Measurements from ENCODE around the gene LAMA5. TPM values are rescaled to one million over a fixed set of nuclear protein-coding genes. Genes with fewer than 3 reads are reported as not detected.
A peak's percentile ranks its signal among the peaks of the same experiment; 100 is the strongest.

Gene LAMA5
- total and polyA plus RNA-seq, 2 experiments from 2014 or later = 201 to 298 TPM

DNA sequence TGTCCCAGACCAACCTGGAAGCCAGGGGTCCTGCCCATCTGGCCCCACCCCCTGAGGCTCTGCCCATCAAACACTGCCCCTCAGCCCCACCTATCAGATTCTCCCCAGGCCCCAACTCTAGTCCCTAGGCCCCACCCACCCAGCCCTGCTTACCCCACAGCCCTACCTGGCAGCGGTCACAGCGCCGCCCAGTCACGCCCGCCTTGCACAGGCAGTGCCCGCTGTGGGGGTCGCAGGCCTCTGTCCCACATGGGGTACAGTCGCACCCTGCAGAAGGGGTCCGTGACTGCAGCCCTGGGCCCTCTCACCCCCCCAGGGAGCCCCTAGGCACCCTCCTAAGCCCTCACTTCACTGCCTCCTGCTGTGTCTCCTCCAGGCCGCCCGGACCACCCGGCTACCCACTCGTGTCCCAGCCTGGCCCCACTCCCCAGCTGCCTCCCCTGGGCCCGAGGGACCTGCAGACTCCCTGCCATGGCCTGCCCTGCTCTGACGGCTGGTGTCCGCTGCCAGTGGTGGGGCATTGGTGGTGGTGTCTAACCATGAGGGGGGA, 44.5 kb downstream of the LAMA5 start:
- peaks cover 26% of the 10 kb centered on the region for H3K36me3 ChIP-seq (ENCODE audit: insufficient read depth)

More for the DNA sequence above, 44.5 kb downstream of the LAMA5 start:
- Mint-ChIP-seq H3K4me3 (no peak overlapping the region), H3K9me3 (peaks cover 22% of the 10 kb centered on the region), H3K36me3 (ENCODE audit: low read depth) (peaks cover 79% of the 10 kb centered on the region), H3K27ac (no peak overlapping the region), H3K4me1 (no peaks in the 10 kb centered on the region; the same call in 2 of the 3 replicates), H3K27me3 (ENCODE audit: insufficient read depth, low read depth, poor library complexity) (peaks cover 28% of the 10 kb centered on the region)
- Histone ChIP-seq H2AFZ (no peak overlapping the region), H3F3A (replicated peaks; ENCODE audit: low read depth) (peaks cover 28% of the 10 kb centered on the region), H3K4me2 (no peak overlapping the region), H3K27me3 (ENCODE audit: insufficient read depth) (no peaks in the 10 kb centered on the region), H3K27ac (ENCODE audit: low read depth) (no peak overlapping the region), H4K20me1 (replicated peaks; ENCODE audit: insufficient read depth) (no peaks in the 10 kb centered on the region), H3K79me2 (replicated peaks; ENCODE audit: insufficient read depth) (no peaks in the 10 kb centered on the region), H3K4me3 (no peak overlapping the region), H3K4me1 (ENCODE audit: insufficient read depth) (no peaks in the 10 kb centered on the region), H3K9me2 (ENCODE audit: insufficient read depth) (no peaks in the 10 kb centered on the region)
- DNase-seq (ENCODE audit: low spot score) (no peak), ATAC-seq (peak; percentile 5)
- TF ChIP-seq STAT1 (IDR thresholded peaks at IDR 0.05; ENCODE audit: unreplicated experiment) = no peak
- TF ChIP-seq JUNB (IDR thresholded peaks at IDR 0.05; ENCODE audit: unreplicated experiment) = no peak
- TF ChIP-seq NANOG (IDR thresholded peaks at IDR 0.05; ENCODE audit: borderline replicate concordance) = no peak
- TF ChIP-seq ZNF331 (CRISPR knock-in tag; IDR thresholded peaks at IDR 0.05; ENCODE audit: low read depth) = no peak
- TF ChIP-seq, protein P1, sequence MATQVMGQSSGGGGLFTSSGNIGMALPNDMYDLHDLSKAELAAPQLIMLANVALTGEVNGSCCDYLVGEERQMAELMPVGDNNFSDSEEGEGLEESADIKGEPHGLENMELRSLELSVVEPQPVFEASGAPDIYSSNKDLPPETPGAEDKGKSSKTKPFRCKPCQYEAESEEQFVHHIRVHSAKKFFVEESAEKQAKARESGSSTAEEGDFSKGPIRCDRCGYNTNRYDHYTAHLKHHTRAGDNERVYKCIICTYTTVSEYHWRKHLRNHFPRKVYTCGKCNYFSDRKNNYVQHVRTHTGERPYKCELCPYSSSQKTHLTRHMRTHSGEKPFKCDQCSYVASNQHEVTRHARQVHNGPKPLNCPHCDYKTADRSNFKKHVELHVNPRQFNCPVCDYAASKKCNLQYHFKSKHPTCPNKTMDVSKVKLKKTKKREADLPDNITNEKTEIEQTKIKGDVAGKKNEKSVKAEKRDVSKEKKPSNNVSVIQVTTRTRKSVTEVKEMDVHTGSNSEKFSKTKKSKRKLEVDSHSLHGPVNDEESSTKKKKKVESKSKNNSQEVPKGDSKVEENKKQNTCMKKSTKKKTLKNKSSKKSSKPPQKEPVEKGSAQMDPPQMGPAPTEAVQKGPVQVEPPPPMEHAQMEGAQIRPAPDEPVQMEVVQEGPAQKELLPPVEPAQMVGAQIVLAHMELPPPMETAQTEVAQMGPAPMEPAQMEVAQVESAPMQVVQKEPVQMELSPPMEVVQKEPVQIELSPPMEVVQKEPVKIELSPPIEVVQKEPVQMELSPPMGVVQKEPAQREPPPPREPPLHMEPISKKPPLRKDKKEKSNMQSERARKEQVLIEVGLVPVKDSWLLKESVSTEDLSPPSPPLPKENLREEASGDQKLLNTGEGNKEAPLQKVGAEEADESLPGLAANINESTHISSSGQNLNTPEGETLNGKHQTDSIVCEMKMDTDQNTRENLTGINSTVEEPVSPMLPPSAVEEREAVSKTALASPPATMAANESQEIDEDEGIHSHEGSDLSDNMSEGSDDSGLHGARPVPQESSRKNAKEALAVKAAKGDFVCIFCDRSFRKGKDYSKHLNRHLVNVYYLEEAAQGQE (IDR thresholded peaks at IDR 0.05; ENCODE audit: unreplicated experiment) = no peak
- TF ChIP-seq, protein P2, sequence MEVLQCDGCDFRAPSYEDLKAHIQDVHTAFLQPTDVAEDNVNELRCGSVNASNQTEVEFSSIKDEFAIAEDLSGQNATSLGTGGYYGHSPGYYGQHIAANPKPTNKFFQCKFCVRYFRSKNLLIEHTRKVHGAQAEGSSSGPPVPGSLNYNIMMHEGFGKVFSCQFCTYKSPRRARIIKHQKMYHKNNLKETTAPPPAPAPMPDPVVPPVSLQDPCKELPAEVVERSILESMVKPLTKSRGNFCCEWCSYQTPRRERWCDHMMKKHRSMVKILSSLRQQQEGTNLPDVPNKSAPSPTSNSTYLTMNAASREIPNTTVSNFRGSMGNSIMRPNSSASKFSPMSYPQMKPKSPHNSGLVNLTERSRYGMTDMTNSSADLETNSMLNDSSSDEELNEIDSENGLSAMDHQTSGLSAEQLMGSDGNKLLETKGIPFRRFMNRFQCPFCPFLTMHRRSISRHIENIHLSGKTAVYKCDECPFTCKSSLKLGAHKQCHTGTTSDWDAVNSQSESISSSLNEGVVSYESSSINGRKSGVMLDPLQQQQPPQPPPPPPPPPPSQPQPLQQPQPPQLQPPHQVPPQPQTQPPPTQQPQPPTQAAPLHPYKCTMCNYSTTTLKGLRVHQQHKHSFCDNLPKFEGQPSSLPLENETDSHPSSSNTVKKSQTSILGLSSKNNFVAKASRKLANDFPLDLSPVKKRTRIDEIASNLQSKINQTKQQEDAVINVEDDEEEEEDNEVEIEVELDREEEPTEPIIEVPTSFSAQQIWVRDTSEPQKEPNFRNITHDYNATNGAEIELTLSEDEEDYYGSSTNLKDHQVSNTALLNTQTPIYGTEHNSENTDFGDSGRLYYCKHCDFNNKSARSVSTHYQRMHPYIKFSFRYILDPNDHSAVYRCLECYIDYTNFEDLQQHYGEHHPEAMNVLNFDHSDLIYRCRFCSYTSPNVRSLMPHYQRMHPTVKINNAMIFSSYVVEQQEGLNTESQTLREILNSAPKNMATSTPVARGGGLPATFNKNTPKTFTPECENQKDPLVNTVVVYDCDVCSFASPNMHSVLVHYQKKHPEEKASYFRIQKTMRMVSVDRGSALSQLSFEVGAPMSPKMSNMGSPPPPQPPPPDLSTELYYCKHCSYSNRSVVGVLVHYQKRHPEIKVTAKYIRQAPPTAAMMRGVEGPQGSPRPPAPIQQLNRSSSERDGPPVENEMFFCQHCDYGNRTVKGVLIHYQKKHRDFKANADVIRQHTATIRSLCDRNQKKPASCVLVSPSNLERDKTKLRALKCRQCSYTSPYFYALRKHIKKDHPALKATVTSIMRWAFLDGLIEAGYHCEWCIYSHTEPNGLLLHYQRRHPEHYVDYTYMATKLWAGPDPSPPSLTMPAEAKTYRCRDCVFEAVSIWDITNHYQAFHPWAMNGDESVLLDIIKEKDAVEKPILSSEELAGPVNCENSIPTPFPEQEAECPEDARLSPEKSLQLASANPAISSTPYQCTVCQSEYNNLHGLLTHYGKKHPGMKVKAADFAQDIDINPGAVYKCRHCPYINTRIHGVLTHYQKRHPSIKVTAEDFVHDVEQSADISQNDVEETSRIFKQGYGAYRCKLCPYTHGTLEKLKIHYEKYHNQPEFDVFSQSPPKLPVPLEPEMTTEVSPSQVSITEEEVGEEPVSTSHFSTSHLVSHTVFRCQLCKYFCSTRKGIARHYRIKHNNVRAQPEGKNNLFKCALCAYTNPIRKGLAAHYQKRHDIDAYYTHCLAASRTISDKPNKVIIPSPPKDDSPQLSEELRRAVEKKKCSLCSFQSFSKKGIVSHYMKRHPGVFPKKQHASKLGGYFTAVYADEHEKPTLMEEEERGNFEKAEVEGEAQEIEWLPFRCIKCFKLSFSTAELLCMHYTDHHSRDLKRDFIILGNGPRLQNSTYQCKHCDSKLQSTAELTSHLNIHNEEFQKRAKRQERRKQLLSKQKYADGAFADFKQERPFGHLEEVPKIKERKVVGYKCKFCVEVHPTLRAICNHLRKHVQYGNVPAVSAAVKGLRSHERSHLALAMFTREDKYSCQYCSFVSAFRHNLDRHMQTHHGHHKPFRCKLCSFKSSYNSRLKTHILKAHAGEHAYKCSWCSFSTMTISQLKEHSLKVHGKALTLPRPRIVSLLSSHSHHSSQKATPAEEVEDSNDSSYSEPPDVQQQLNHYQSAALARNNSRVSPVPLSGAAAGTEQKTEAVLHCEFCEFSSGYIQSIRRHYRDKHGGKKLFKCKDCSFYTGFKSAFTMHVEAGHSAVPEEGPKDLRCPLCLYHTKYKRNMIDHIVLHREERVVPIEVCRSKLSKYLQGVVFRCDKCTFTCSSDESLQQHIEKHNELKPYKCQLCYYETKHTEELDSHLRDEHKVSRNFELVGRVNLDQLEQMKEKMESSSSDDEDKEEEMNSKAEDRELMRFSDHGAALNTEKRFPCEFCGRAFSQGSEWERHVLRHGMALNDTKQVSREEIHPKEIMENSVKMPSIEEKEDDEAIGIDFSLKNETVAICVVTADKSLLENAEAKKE (CRISPR knock-in tag; IDR thresholded peaks at IDR 0.05) = no peak
- no peak for TF ChIP-seq ZNF114 (CRISPR knock-in tag; IDR thresholded peaks at IDR 0.05)
- TF ChIP-seq, protein P3, sequence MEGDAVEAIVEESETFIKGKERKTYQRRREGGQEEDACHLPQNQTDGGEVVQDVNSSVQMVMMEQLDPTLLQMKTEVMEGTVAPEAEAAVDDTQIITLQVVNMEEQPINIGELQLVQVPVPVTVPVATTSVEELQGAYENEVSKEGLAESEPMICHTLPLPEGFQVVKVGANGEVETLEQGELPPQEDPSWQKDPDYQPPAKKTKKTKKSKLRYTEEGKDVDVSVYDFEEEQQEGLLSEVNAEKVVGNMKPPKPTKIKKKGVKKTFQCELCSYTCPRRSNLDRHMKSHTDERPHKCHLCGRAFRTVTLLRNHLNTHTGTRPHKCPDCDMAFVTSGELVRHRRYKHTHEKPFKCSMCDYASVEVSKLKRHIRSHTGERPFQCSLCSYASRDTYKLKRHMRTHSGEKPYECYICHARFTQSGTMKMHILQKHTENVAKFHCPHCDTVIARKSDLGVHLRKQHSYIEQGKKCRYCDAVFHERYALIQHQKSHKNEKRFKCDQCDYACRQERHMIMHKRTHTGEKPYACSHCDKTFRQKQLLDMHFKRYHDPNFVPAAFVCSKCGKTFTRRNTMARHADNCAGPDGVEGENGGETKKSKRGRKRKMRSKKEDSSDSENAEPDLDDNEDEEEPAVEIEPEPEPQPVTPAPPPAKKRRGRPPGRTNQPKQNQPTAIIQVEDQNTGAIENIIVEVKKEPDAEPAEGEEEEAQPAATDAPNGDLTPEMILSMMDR (conservative IDR thresholded peaks at IDR 0.05; ENCODE audit: low read depth in 2 of 2) = no peak
- TF ChIP-seq CREB1 (CRISPR knock-in tag; IDR thresholded peaks at IDR 0.05; ENCODE audit: low read depth) = no peak
- TF ChIP-seq POLR2AphosphoS5 (IDR thresholded peaks at IDR 0.05; ENCODE audit: low read depth) = no peak
- TF ChIP-seq, protein P4, sequence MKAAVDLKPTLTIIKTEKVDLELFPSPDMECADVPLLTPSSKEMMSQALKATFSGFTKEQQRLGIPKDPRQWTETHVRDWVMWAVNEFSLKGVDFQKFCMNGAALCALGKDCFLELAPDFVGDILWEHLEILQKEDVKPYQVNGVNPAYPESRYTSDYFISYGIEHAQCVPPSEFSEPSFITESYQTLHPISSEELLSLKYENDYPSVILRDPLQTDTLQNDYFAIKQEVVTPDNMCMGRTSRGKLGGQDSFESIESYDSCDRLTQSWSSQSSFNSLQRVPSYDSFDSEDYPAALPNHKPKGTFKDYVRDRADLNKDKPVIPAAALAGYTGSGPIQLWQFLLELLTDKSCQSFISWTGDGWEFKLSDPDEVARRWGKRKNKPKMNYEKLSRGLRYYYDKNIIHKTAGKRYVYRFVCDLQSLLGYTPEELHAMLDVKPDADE (IDR thresholded peaks at IDR 0.05) = no peak
- no peak for TF ChIP-seq EZH2phosphoT487 (IDR thresholded peaks at IDR 0.05; ENCODE audit: unreplicated experiment)
- TF ChIP-seq EZH2 (IDR thresholded peaks at IDR 0.05; ENCODE audit: low read depth, unreplicated experiment) = no peak

All from GM23338 (cell line).